Heart left ventricle (tissue), 16 donors: Measurements from ENCODE around the gene VPS52. TPM values are rescaled to one million over a fixed set of nuclear protein-coding genes. Genes with fewer than 3 reads are reported as not detected.

Experiments
- ATAC-seq, 4 donors: fragments of 200-7000 bp; cut with Tn5 transposase; one replicate each; pipeline ENCODE4 v1.9.1; 2020 to 2022; ENCODE audit warnings: moderate library complexity in 4 of 4, mild to moderate bottlenecking in 3 of 4, moderate number of reproducible peaks in 1 of 4
- DNase-seq, 5 donors: peaks; one replicate each; pipeline ENCODE4 v3.0.0-alpha.2; 2020
- H3K27ac ChIP-seq, 12 donors: fragments of 200-600 bp; sonication (generic) in 4 of 12; one replicate each; pipeline versions ENCODE4 v1.5.0 to v1.8.0; 2016 to 2022; ENCODE audit warnings: mild to moderate bottlenecking in 2 of 12
- H3K27me3 ChIP-seq, 9 donors: fragments of 200-600 bp; sonication (generic) in 2 of 9; one replicate each; pipeline versions ENCODE4 v1.5.1 to v1.8.0; 2016 to 2022; ENCODE audit warnings: mild to moderate bottlenecking in 3 of 9
- H3K36me3 ChIP-seq, 9 donors: fragments of 200-600 bp; sonication (generic) in 2 of 9; one replicate each; pipeline versions ENCODE4 v1.5.0 to v1.8.0; 2018 to 2022; ENCODE audit warnings: mild to moderate bottlenecking in 2 of 9
- H3K4me1 ChIP-seq, 12 donors: fragments of 200-600 bp; sonication (generic) in 4 of 12; one replicate each; pipeline versions ENCODE4 v1.5.0 to v1.8.0; 2016 to 2022; ENCODE audit warnings: mild to moderate bottlenecking in 3 of 12
- H3K4me3 ChIP-seq, 12 donors: fragments of 200-600 bp; sonication (generic) in 4 of 12; one replicate each; pipeline versions ENCODE4 v1.5.0 to v1.8.0; 2017 to 2022; ENCODE audit warnings: mild to moderate bottlenecking in 9 of 12, moderate library complexity in 4 of 12
- H3K9me3 ChIP-seq, 12 donors: fragments of 200-600 bp; sonication (generic) in 4 of 12; one replicate each; pipeline versions ENCODE4 v1.5.0 to v1.8.0; 2016 to 2022; ENCODE audit warnings: mild to moderate bottlenecking in 1 of 12
- POLR2A ChIP-seq, 2 donors: fragments of 450-650 bp; IDR thresholded peaks; one replicate each; pipeline ENCODE4 v1.6.1; 2017; ENCODE audit warnings: antibody characterized with exemption in 2 of 2, mild to moderate bottlenecking in 2 of 2, moderate library complexity in 2 of 2
- WGBS, 4 donors: extraction: QIAGEN DNeasy Blood & Tissue Kit in 2 of 4; methylation state at CpG; one replicate each; pipeline versions ENCODE4 v1.1.5 to v1.1.7; 2013 to 2018; 5-methylcytosine and 5-hydroxymethylcytosine counted together
- intact Hi-C, 10 donors: fragments of 100-400 bp; cut with DNase I; formaldehyde crosslinking; loops; one replicate each; pipeline versions ENCODE4 v1.11.1 to v1.14.2; 2022
- polyA plus RNA-seq, 2 donors: library from polyadenylated mRNA; stranded (reverse); fragments of 200-250 nt; gene quantifications; one replicate each; pipeline ENCODE4 v1.2.3, GENCODE V29; 2013
- total RNA-seq, 9 donors: library from RNA; depleted of rRNA in 2 of 9; stranded (reverse); fragments of >200 nt in 2 of 9; fragmentation: NEBNext Ultra II Directional in 3 of 9; extraction: Animal tissue kit (Norgen Biotek cat#: 25700) in 3 of 9; gene quantifications; one replicate each; pipeline versions ENCODE4 v1.1.0 to v1.2.4, GENCODE V29; 2016 to 2023
- TF ChIP-seq, protein P1 (sequence below), 12 donors: fragments of 200-600 bp; sonication (generic) in 4 of 12; IDR thresholded peaks; one replicate each; pipeline versions ENCODE4 v1.5.0 to v1.8.0; 2018 to 2022; ENCODE audit warnings: antibody characterized with exemption in 12 of 12, mild to moderate bottlenecking in 5 of 12
- donor health status: ischemic (EF 13 %, LVEDD 7.1; RV severe dilation, severe dysfunction).
- donor health status: healthy with polysubstance abuse.
- donor health status: DM: no; HTN: yes; CAD: no.
- donor health status: DM: no; HTN: no; CAD: no.
- donor health status: ischemic (EF 25% LVEDD 6.9; RV normal size, moderate dysfunction).
- donor health status: ischemic (EF 25% LVEDD 5.7; RV mildly dilated, moderate dysfunction).
- donor health status: healthy.
- donor health status: DM: yes; HTN: yes; CAD: no.
- donor health status: ischemic (EF 35%, LVEDD 5.7; RV mildly dilated, moderate dysfunction).
- donor health status: nonischemic (EF 11% LVEDD 7.7; RV severe dilation, severe dysfunction).
- donor health status: DM: yes; HTN: yes; CAD: no.
- donor health status: PGD.
- donor health status: ischemic (EF 29% LVEDD 5.4; RV normal size, mild dysfunction).
- donor health status: nonischemic (EF 23%, LVEDD 6.1; RV moderate dilation, normal function).

Gene VPS52
- total and polyA plus RNA-seq, 11 donors, result 25.1 to 47.0 (median 33.0) TPM

DNA sequence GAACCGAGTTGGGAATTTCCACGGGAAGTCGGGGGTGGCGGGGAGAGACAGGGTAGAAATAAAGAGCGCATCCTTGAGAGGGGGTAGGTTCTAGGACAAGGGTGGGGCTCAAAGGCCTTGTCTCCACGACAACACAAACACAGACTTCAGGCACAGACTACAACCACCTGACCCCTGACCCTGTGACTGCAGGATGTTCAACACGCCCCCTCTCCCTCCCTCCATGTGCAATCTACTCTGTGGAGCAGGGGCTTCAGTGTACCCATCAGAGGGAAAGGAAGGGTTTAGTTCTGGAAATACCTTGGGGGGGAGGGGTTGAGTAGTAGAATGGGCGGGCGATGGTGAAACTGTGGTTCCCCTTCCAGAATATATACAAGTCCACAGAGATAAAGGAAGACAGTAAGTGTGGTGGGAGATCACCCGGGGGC lies 42.9 kb upstream of the VPS52 start:
- H3K36me3 ChIP-seq, result peaks cover 0 to 38% (median 30%) of the 10 kb centered on the region in 9 donors
- DNase-seq (peak; percentile 68 to 84 (median 74)), ATAC-seq (peak; percentile 13 to 63 (median 26))
- no peaks in the 10 kb centered on the region for H3K27me3 ChIP-seq
- peak overlapping the region; percentile 64 to 99 (median 93) for H3K4me3 ChIP-seq
- intact Hi-C loops, result loop anchor here in 2 of 10 donors (2.0 to 5.0 kb wide), 2 partner anchors 16 to 37 kb away; partner anchors contain the start of genes B3GALT4 (in 1 of the 2) and RGL2 (in 1 of the 2)
- no peaks in the 10 kb centered on the region for H3K9me3 ChIP-seq
- peaks cover 0 to 72% (median 40%) of the 10 kb centered on the region in 12 donors for H3K4me1 ChIP-seq
- H3K27ac ChIP-seq, result peak overlapping the region; percentile 85 to 99 (median 97)
- TF ChIP-seq, protein P1, sequence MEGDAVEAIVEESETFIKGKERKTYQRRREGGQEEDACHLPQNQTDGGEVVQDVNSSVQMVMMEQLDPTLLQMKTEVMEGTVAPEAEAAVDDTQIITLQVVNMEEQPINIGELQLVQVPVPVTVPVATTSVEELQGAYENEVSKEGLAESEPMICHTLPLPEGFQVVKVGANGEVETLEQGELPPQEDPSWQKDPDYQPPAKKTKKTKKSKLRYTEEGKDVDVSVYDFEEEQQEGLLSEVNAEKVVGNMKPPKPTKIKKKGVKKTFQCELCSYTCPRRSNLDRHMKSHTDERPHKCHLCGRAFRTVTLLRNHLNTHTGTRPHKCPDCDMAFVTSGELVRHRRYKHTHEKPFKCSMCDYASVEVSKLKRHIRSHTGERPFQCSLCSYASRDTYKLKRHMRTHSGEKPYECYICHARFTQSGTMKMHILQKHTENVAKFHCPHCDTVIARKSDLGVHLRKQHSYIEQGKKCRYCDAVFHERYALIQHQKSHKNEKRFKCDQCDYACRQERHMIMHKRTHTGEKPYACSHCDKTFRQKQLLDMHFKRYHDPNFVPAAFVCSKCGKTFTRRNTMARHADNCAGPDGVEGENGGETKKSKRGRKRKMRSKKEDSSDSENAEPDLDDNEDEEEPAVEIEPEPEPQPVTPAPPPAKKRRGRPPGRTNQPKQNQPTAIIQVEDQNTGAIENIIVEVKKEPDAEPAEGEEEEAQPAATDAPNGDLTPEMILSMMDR (IDR thresholded peaks at IDR 0.05), result no peak
- 5 to 7% (median 6%) methylated on average over 10 of the region's 10 CpGs for WGBS, 4 donors

DNA sequence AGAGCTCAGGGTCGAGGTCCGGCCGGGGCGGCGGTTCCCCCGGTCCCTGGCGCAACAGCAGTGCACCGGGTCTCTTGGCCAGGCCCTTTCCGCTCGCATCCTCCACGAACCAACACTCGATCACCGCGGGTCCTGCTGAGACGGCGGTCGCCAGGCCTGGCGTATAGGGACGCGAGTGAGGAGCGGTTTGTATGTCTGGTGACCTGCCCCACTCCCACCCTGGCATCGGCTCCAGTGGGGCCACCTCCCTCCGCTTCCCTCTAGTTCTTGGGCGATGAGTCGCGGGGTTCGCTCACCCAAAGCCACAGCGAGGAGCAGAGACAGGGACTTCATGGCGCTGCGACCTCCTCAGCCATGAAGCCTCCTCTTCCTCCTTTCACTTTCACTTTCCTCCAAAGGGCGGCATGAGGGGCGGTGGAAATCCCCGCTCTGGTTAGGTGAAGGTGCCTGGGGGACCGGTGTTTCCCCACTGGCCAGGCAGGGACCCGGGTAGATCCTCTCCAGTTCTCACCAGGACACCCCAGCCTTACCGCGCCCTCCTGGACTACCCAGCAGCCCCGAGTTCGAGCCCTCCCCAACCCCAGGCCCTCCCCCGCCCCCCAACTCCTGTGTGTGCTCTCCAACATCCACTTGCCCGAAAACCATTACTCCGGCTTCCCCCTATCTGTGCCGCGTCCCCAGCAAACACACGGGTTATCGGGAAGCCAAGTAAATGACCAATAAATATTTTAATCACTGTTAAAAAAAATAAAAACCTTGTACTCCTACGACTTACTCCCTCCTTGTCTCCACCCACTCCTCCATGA lies 42.2 kb upstream of the VPS52 start, which contains the start of gene TAPBP:
TSS of gene TAPBP (minus strand) at position 370 of the 806 bp plus-strand sequence. CDS start at position 333, 37 bp downstream.
- WGBS, 4 donors, result 0 to 1% (median 1%) methylated on average over 41 to 47 of the region's 47 CpGs
- Histone ChIP-seq H3K27ac (peak within 1 kb of the TSS; percentile 85 to 99 (median 97)), H3K27me3 (no peaks in the 10 kb centered on the region), H3K4me1 (peaks cover 0 to 72% (median 39%) of the 10 kb centered on the region in 12 donors), H3K9me3 (no peaks in the 10 kb centered on the region), H3K4me3 (peak within 1 kb of the TSS; percentile 64 to 99 (median 93)), H3K36me3 (peaks cover 0 to 38% (median 27%) of the 10 kb centered on the region in 9 donors)
- ATAC-seq (peak; percentile 7 to 50 (median 16)), DNase-seq (peak; percentile 62 to 77 (median 71))
- TF ChIP-seq POLR2A (IDR thresholded peaks at IDR 0.05), result peak in 1 of 2 donors; percentile 34
- TF ChIP-seq, protein P1 (IDR thresholded peaks at IDR 0.05), result no peak
- intact Hi-C loops, result loop anchor here in 2 of 10 donors (2.0 to 5.0 kb wide), 2 partner anchors 15 to 37 kb away; partner anchors contain the start of genes RGL2 (in 2 of the 2) and B3GALT4 (in 1 of the 2)

DNA sequence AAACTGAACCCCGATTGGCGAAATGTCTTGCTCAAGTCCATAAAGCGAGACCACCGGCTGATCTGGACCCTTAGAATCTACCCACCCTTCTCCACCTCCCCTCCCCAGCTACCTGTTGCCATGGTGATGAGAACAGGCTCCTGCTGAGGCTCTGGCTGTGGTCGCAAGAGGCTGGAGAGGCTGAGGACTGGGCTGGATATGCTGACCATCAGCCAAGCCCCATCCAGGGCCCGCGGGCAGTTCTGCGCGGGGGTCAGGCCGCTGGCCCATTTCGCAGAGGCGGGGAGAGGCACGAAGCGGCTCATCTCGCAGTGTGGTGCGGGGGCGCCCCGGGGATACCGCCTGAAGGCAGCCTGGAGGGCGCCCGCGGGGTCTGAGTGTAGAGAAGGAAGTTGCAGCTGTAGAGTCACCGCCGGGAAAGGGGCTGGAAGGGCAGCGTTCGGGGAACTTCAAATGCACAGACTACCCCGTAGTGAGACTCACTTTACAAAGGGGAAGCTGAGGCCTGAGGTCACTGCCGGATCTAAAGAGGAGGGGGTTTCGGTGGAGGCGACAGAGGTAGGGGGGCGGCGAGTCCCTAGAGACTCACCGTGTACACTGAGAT lies 41.5 kb upstream of the VPS52 start:
- Histone ChIP-seq H3K27ac (peak overlapping the region; percentile 85 to 99 (median 97)), H3K4me3 (peak overlapping the region; percentile 64 to 99 (median 93)), H3K27me3 (no peaks in the 10 kb centered on the region), H3K9me3 (no peaks in the 10 kb centered on the region), H3K36me3 (peaks cover 0 to 38% (median 29%) of the 10 kb centered on the region in 9 donors), H3K4me1 (peaks cover 0 to 69% (median 34%) of the 10 kb centered on the region in 12 donors)
- intact Hi-C loops, result loop anchor here in 1 of 10 donors (2.0 to 5.0 kb wide), 2 partner anchors 14 to 36 kb away; partner anchors contain the start of genes B3GALT4 and RGL2
- TF ChIP-seq POLR2A (IDR thresholded peaks at IDR 0.05), result no peak
- TF ChIP-seq, protein P1 (IDR thresholded peaks at IDR 0.05), result no peak
- DNase-seq (peak; percentile 60 to 78 (median 63)), ATAC-seq (peak in 3 of 4 donors; percentile 2 to 11 (median 5))
- 1% methylated on average over 30 to 33 of the region's 33 CpGs for WGBS, 4 donors
